GM10248 (cell line): Measurements from ENCODE around the gene ITGBL1.

ENCODE experiments used
- CTCF ChIA-PET: fragments of 300-600 bp; sonication (Branson Sonifier 250); formaldehyde crosslinking; extraction: SDS; loops from one replicate; lab custom pipeline; 2021; ENCODE audit warnings: antibody characterized with exemption; lab: Yijun Ruan, JAX
- POLR2A ChIA-PET: fragments of 350-650 bp; sonication (Branson Sonifier 250); formaldehyde crosslinking; extraction: SDS; loops from one replicate; lab custom pipeline; 2020; ENCODE audit warnings: antibody characterized with exemption; lab: Yijun Ruan, JAX
- DNase-seq: peaks from one replicate; pipeline ENCODE4 v3.0.0; 2012; ENCODE audit errors: extremely low spot score
- CTCF ChIP-seq: IDR thresholded peaks from 2 replicates; pipeline ENCODE4 v1.5.1; 2012; ENCODE audit warnings: mild to moderate bottlenecking, low read depth; ENCODE audit errors: extremely low read depth, missing control alignments, control extremely low read depth

Gene ITGBL1

GRCh38 chr13:101624981-101625380 lies 172.5 kb downstream of the ITGBL1 start:
- ChIA-PET CTCF (interaction anchor here (1.1 to 1.4 kb wide), 3 partner anchors 8 to 15 kb away, joined by 3 read pairs; no protein-coding TSS in a partner anchor), POLR2A (no interaction called here)
- DNase-seq, result no peak
- no peak for TF ChIP-seq CTCF

GRCh38 chr13:101626925-101627555 lies 174.6 kb downstream of the ITGBL1 start:
- CTCF ChIA-PET, result no interaction called here
- DNase-seq, result peak; percentile 30
- POLR2A ChIA-PET, result no interaction called here
- TF ChIP-seq CTCF, result no peak

GRCh38 chr13:101627556-101627943 lies 175.1 kb downstream of the ITGBL1 start:
- no peak for TF ChIP-seq CTCF
- no peak for DNase-seq
- POLR2A ChIA-PET, result no interaction called here
- CTCF ChIA-PET, result no interaction called here

DNA sequence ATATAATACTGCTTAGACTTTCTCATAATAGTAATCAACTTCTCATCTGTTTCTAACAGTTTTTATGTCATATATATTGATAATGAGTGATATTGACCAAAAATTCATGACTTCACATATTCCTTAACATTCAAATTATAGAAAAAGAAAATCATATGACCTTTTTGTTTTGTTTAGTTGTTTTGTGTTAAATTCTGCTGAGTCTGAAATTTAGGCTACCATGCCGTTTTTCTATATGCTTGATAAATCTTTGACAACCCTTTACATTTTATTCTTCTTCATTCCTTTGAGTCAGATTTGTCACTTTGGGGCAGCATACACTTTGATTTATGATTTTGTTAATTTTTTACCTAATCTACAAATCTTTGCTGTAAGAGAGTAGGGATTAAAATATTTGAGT lies 176.4 kb downstream of the ITGBL1 start:
- no peak for DNase-seq

GRCh38 chr13:101631395-101631794 lies 178.9 kb downstream of the ITGBL1 start:
- POLR2A ChIA-PET, result no interaction called here
- CTCF ChIA-PET, result interaction anchor here (1.2 to 1.6 kb wide), 2 partner anchors 9 to 10 kb away, joined by 3 to 4 read pairs; no protein-coding TSS in a partner anchor
- DNase-seq, result no peak
- TF ChIP-seq CTCF, result no peak

More for the DNA sequence above, 176.4 kb downstream of the ITGBL1 start:
- no peak for TF ChIP-seq CTCF
- POLR2A ChIA-PET, result no interaction called here
- CTCF ChIA-PET, result no interaction called here

DNA sequence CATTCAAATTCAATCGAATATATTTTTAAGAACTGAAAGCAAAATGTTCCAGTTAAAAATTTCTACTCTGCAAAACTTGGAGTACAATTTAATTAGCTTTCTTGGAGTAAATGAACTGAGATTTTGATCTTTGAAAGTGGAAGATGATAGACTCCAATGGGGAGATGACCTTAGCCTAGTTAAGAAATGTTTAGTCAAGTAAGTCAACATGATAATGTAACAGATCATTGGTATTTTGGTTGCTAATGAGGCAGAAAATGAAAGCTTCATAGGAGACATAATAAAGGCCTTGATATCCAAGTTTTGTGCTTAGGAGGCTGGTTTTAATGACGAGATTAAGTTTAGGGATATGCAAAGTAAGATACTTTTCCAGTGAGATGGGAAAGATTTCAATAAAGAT lies 181.7 kb downstream of the ITGBL1 start:
- ChIA-PET CTCF (interaction anchor here (0.6 to 1.0 kb wide), 2 partner anchors 14 to 22 kb away, joined by 3 read pairs; no protein-coding TSS in a partner anchor), POLR2A (no interaction called here)
- no peak for DNase-seq
- no peak for TF ChIP-seq CTCF
